MCF 10A (cell line): ENCODE measurements around the gene DLK1. TPM values are rescaled to one million over a fixed set of nuclear protein-coding genes. Genes with fewer than 3 reads are reported as not detected.

Source experiments
- BruUV-seq: library from RNA; stranded (reverse); fragments of 400-500 nt; replicated peaks from 2 replicates; lab custom pipeline; 2021; lab: Mats Ljungman, UMichigan
- CTCF ChIA-PET: fragments of 300-600 bp; sonication (Branson Sonifier 250); formaldehyde crosslinking; extraction: SDS; loops from one replicate; lab custom pipeline; 2021; ENCODE audit warnings: antibody characterized with exemption, inconsistent platforms; lab: Yijun Ruan, JAX
- POLR2A ChIA-PET: fragments of 300-600, 350-650 bp; sonication (Branson Sonifier 250); formaldehyde crosslinking; extraction: SDS; loops from one replicate; lab custom pipeline; 2020; ENCODE audit warnings: antibody characterized with exemption, inconsistent platforms; lab: Yijun Ruan, JAX
- DNase-seq: peaks from one replicate; pipeline ENCODE4 v3.0.0-alpha.2; 2018; ENCODE audit not compliant: unreplicated experiment
- H3K27ac Mint-ChIP-seq: one replicate; pipeline ENCODE4 v1.8.0; 2022; ENCODE audit warnings: mild to moderate bottlenecking, low read depth, mixed read lengths; ENCODE audit not compliant: unreplicated experiment
- H3K27me3 Mint-ChIP-seq: one replicate; pipeline ENCODE4 v1.8.0; 2022; ENCODE audit warnings: mixed read lengths; ENCODE audit not compliant: insufficient read depth, unreplicated experiment
- H3K36me3 Mint-ChIP-seq: one replicate; pipeline ENCODE4 v1.8.0; 2022; ENCODE audit warnings: mild to moderate bottlenecking, moderate library complexity, mixed read lengths; ENCODE audit not compliant: insufficient read depth, unreplicated experiment
- H3K4me1 Mint-ChIP-seq: one replicate; pipeline ENCODE4 v1.8.0; 2022; ENCODE audit warnings: mixed read lengths; ENCODE audit not compliant: insufficient read depth, unreplicated experiment
- H3K4me3 Mint-ChIP-seq: one replicate; pipeline ENCODE4 v1.8.0; 2022; ENCODE audit warnings: mild to moderate bottlenecking, moderate library complexity, mixed read lengths; ENCODE audit not compliant: unreplicated experiment
- H3K9me3 Mint-ChIP-seq: one replicate; pipeline ENCODE4 v1.8.0; 2022; ENCODE audit warnings: mixed read lengths; ENCODE audit not compliant: unreplicated experiment
- CTCF ChIP-seq: fragments of 200-600 bp; IDR thresholded peaks from one replicate; pipeline ENCODE4 v1.8.0; 2022; ENCODE audit warnings: antibody characterized with exemption, mild to moderate bottlenecking; ENCODE audit not compliant: unreplicated experiment
- intact Hi-C: fragments of 100-400 bp; cut with micrococcal nuclease; formaldehyde crosslinking; loops from 2 replicates; pipeline ENCODE4 v1.14.1; 2022
- total RNA-seq: library from RNA; stranded (reverse); gene quantifications from 2 replicates; pipeline ENCODE4 v1.2.3, GENCODE V29; 2022

Gene DLK1
- total RNA-seq, 1 experiment from 2014 or later = not detected

GRCh38 chr14:100686858-100687257, 39.8 kb upstream of the DLK1 start:
- CTCF ChIA-PET = interaction anchor here (0.6 kb wide), 1 partner anchor 942 kb away, joined by 3 read pairs; no protein-coding TSS in a partner anchor
- intact Hi-C loops = no loop called here
- BruUV-seq = no TSS peak
- no peak overlapping the region for H3K4me3 Mint-ChIP-seq
- H3K27me3 Mint-ChIP-seq = no peaks in the 10 kb centered on the region
- peaks cover 2% of the 10 kb centered on the region for H3K4me1 Mint-ChIP-seq
- POLR2A ChIA-PET = no interaction called here
- no peaks in the 10 kb centered on the region for H3K9me3 Mint-ChIP-seq
- no peak for TF ChIP-seq CTCF
- H3K27ac Mint-ChIP-seq = no peak overlapping the region
- H3K36me3 Mint-ChIP-seq = no peaks in the 10 kb centered on the region
- no peak for DNase-seq

GRCh38 chr14:100687386-100687785, 39.3 kb upstream of the DLK1 start:
- POLR2A ChIA-PET = no interaction called here

DNA sequence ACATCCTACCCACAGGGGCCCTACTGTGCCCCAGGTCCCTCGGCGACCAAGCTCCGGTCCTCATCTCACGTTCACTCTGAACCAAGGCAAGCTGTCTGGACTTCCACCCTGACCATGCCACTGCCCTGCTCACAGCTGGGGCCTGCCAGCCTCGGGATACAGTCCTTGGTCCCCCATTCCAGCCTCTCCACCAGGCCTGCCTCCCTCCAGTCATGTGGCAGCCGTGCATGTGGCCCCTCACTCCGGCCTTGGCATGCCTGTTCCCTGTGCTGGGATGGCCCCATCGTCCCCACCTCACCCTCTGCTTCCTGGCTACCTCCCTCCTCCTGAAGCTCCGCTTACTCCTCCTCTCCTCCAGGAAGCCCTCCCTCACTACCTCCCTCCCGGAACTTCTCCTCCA, 38.6 kb upstream of the DLK1 start:
- Mint-ChIP-seq H3K27me3 (no peaks in the 10 kb centered on the region), H3K27ac (no peak overlapping the region), H3K9me3 (no peaks in the 10 kb centered on the region), H3K4me3 (no peak overlapping the region), H3K36me3 (no peaks in the 10 kb centered on the region), H3K4me1 (peaks cover 14% of the 10 kb centered on the region)
- intact Hi-C loops = no loop called here
- no peak for DNase-seq
- TF ChIP-seq CTCF = no peak
- CTCF ChIA-PET = interaction anchor here (0.5 kb wide), 1 partner anchor 165 kb away, joined by 3 read pairs; no protein-coding TSS in a partner anchor
- POLR2A ChIA-PET = no interaction called here
- no TSS peak for BruUV-seq

More at GRCh38 chr14:100687386-100687785, 39.3 kb upstream of the DLK1 start:
- TF ChIP-seq CTCF = no peak
- intact Hi-C loops = no loop called here
- Mint-ChIP-seq H3K27me3 (no peaks in the 10 kb centered on the region), H3K4me3 (no peak overlapping the region), H3K27ac (no peak overlapping the region), H3K4me1 (peaks cover 7% of the 10 kb centered on the region), H3K36me3 (no peaks in the 10 kb centered on the region), H3K9me3 (no peaks in the 10 kb centered on the region)
- CTCF ChIA-PET = interaction anchor here (0.6 kb wide), 1 partner anchor 941 kb away, joined by 3 read pairs; no protein-coding TSS in a partner anchor
- no TSS peak for BruUV-seq
- DNase-seq = no peak

DNA sequence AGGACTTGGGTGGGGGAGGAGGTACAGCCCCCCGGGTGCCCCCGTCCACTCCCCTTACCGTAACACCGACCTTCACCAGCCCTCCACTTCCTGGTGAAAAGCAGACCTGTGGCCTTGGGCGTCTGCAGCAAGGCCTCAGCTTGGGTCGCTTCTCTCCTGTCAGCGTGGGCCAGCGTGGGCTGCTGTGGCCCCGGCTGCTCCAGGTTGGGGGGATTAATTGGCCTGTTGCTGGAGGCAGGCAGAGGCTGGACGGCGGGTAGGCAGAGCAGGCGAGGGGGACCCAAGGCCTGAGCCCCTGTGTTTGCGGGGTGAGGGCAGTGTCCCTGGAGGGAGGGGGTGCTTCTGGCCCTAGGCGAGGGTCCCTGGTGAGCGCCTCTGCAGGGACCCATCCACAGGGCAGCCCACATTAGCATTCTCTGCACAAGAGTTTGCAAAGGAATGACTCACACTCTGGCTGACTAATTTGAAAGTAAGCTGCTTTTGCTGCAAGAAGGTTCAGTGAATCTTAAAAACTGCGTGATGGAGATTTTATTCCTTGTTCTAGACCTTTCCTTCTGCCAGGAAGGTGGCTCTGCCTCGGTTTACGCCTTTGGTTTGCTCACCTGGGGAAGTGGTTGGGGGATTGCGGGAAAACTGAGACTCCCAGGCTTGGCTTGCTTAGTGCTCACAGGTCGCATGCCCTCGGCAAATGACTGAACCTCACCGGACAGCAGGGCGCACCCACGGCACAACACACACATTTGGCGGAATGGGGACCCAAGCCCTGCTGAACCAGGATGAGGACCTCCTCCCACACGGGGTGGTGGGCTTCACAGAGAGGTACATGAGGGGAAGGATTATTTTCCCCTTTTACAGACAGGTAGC, 37.9 kb upstream of the DLK1 start:
- H3K27me3 Mint-ChIP-seq = no peaks in the 10 kb centered on the region
- H3K4me3 Mint-ChIP-seq = peak overlapping the region; percentile 65
- no peak for TF ChIP-seq CTCF
- peaks cover 22% of the 10 kb centered on the region for H3K4me1 Mint-ChIP-seq
- POLR2A ChIA-PET = no interaction called here
- no TSS peak for BruUV-seq
- CTCF ChIA-PET = interaction anchor here (0.6 kb wide), 1 partner anchor 1120 kb away, joined by 3 read pairs; no protein-coding TSS in a partner anchor
- intact Hi-C loops = no loop called here
- H3K9me3 Mint-ChIP-seq = no peaks in the 10 kb centered on the region
- DNase-seq = peak; percentile 60
- H3K27ac Mint-ChIP-seq = no peak overlapping the region
- H3K36me3 Mint-ChIP-seq = no peaks in the 10 kb centered on the region
